Mucosa of descending colon (tissue), 3 donors: Measurements from ENCODE around the gene NMS. TPM values are rescaled to one million over a fixed set of nuclear protein-coding genes. Genes with fewer than 3 reads are reported as not detected.

ENCODE experiments used
- ATAC-seq: fragments of 200-7000 bp; cut with Tn5 transposase; one replicate; pipeline ENCODE4 v1.9.1; 2020; ENCODE audit warnings: mild to moderate bottlenecking, moderate library complexity
- DNase-seq, 3 donors: peaks; one replicate each; pipeline ENCODE4 v3.0.0-alpha.2; 2020
- H3K36me3 ChIP-seq: fragments of 200-600 bp; one replicate; pipeline ENCODE4 v1.8.0; 2021; ENCODE audit warnings: low read depth, mild to moderate bottlenecking
- H3K4me1 ChIP-seq: fragments of 200-600 bp; one replicate; pipeline ENCODE4 v1.8.0; 2021; ENCODE audit warnings: low read depth, mild to moderate bottlenecking
- H3K4me3 ChIP-seq: fragments of 200-600 bp; one replicate; pipeline ENCODE4 v1.8.0; 2021; ENCODE audit warnings: mild to moderate bottlenecking
- H3K9me3 ChIP-seq: fragments of 200-600 bp; one replicate; pipeline ENCODE4 v1.8.0; 2021; ENCODE audit warnings: mild to moderate bottlenecking
- CTCF ChIP-seq: fragments of 200-600 bp; IDR thresholded peaks from one replicate; pipeline ENCODE4 v1.8.0; 2022; ENCODE audit warnings: antibody characterized with exemption, mild to moderate bottlenecking
- intact Hi-C, 2 donors: fragments of 100-400 bp; cut with DNase I in 1 of 2; cut with micrococcal nuclease in 1 of 2; formaldehyde crosslinking; loops; one replicate each; pipeline versions ENCODE4 v1.11.0 to v1.11.1; 2022; cut with DNase I, micrococcal nuclease
- total RNA-seq, 3 donors: library from RNA; stranded (reverse); fragmentation: NEBNext Ultra II Directional in 2 of 3; extraction: Animal tissue kit (Norgen Biotek cat#: 25700) in 2 of 3; gene quantifications; one replicate each; pipeline versions ENCODE4 v1.2.1 to v1.2.4, GENCODE V29; 2021 to 2023
- donor health status: DM: no; HTN: no; CAD: no; lungs with moderate emphysema.
- donor health status: DM: no; HTN: no; CAD: no.
- donor health status: DM: no; HTN: yes; CAD: no.

NMS gene
- total RNA-seq, 3 donors from 2014 or later, result not detected

DNA sequence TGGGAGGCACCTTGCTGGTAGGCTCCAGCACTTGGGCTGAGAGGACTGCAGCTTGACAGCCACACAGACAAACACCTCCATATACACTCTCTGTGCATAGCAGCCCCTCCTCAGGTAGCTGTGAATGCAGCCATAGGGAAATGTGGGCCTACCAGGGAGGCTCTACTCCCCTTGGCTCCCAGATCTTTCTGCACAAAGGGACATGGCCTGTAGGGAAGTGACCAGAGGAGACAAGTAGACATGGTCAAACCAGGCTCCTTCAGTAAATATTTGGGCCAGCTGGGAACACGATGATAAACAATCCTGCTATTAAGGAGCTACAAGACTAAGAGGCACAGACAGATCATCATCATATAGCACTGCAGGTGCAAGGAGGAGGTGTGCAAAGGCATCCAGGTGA is 56.6 kb downstream of the NMS start:
- H3K4me3 ChIP-seq, result no peak overlapping the region

GRCh38 chr2:100527440-100528015 is 57.2 kb downstream of the NMS start:
- Histone ChIP-seq H3K4me1 (no peaks in the 10 kb centered on the region), H3K36me3 (no peaks in the 10 kb centered on the region), H3K4me3 (no peak overlapping the region), H3K9me3 (no peaks in the 10 kb centered on the region)
- TF ChIP-seq CTCF, result no peak
- intact Hi-C loops, result no loop called here
- DNase-seq (no peak), ATAC-seq (no peak)

More for the DNA sequence above, 56.6 kb downstream of the NMS start:
- TF ChIP-seq CTCF, result no peak
- no peaks in the 10 kb centered on the region for H3K9me3 ChIP-seq
- intact Hi-C loops, result no loop called here
- ATAC-seq, result no peak
- no peak for DNase-seq
- no peaks in the 10 kb centered on the region for H3K4me1 ChIP-seq
- no peaks in the 10 kb centered on the region for H3K36me3 ChIP-seq

- TF ChIP-seq CTCF, result no peak
- intact Hi-C loops, result no loop called here
- ATAC-seq, result no peak
- no peaks in the 10 kb centered on the region for H3K4me1 ChIP-seq
- no peaks in the 10 kb centered on the region for H3K9me3 ChIP-seq
- no peak overlapping the region for H3K4me3 ChIP-seq
- DNase-seq, result no peak
- no peaks in the 10 kb centered on the region for H3K36me3 ChIP-seq
Measured at GRCh38 chr2:100529176-100529575, 58.9 kb downstream of the NMS start.

- intact Hi-C loops, result no loop called here
- Histone ChIP-seq H3K4me1 (no peaks in the 10 kb centered on the region), H3K4me3 (no peak overlapping the region), H3K36me3 (no peaks in the 10 kb centered on the region), H3K9me3 (no peaks in the 10 kb centered on the region)
- TF ChIP-seq CTCF, result no peak
- no peak for ATAC-seq
- no peak for DNase-seq
Measured at GRCh38 chr2:100529900-100530299, 59.6 kb downstream of the NMS start.

Other genes starting within 250 kb of the NMS start
- 10 to 100 TPM in 1 of 3 donors, under 1 TPM in 2; 0.41 to 19.9 (median 0.67) TPM for gene LONRF2, start 148.0 kb upstream of the NMS start, total RNA-seq
- gene CHST10, start 52.8 kb upstream of the NMS start, total RNA-seq, result 1 to 10 TPM in 1 of 3 donors, under 1 TPM in 2; 0.78 to 9.8 (median 0.87) TPM
- gene PDCL3, start 92.5 kb downstream of the NMS start, total RNA-seq, result 10 to 100 TPM; 17.9 to 31.6 (median 20.1) TPM